PC-9 (cell line): ENCODE results near the gene ARHGAP45. TPM values are rescaled to one million over a fixed set of nuclear protein-coding genes. Genes with fewer than 3 reads are reported as not detected.

Experiments
- BruUV-seq: library from RNA; stranded (reverse); fragments of 400-500 nt; replicated peaks from 2 replicates; lab custom pipeline; 2021; lab: Mats Ljungman, UMichigan
- CTCF ChIA-PET: fragments of 300-600 bp; sonication (Branson Sonifier 250); formaldehyde crosslinking; loops from one replicate; lab custom pipeline; 2022; ENCODE audit warnings: antibody characterized with exemption; lab: Charles Lee
- POLR2A ChIA-PET: fragments of 300-600 bp; sonication (Branson Sonifier 250); formaldehyde crosslinking; loops from one replicate; lab custom pipeline; 2022; ENCODE audit warnings: antibody characterized with exemption; ENCODE audit not compliant: unreplicated experiment; lab: Charles Lee
- DNase-seq, 2 experiments: peaks; one replicate each; pipeline versions ENCODE4 v3.0.0 to v3.0.0-alpha.2; 2015 to 2022; ENCODE audit warnings: mixed read lengths in 1 of 2
- H2AFZ ChIP-seq: fragments of 200-600 bp; sonication (generic); 2 replicates; pipeline ENCODE4 v1.8.1; 2017; ENCODE audit warnings: antibody characterized with exemption
- H3F3A ChIP-seq: fragments of 200-600 bp; sonication (generic); 2 replicates; pipeline ENCODE4 v1.8.1; 2017; ENCODE audit warnings: antibody characterized with exemption, mild to moderate bottlenecking, low read depth; ENCODE audit not compliant: insufficient read depth
- H3K27ac ChIP-seq: fragments of 200-600 bp; sonication (generic); 2 replicates; pipeline ENCODE4 v1.6.1; 2016; ENCODE audit warnings: mixed run types
- H3K27me3 ChIP-seq: fragments of 200-600 bp; sonication (generic); 2 replicates; pipeline ENCODE4 v1.6.1; 2016; ENCODE audit warnings: low read depth, mixed run types; ENCODE audit not compliant: insufficient read depth
- H3K36me3 ChIP-seq: fragments of 200-600 bp; sonication (generic); 2 replicates; pipeline ENCODE4 v1.6.1; 2016; ENCODE audit warnings: low read depth, mixed run types
- H3K4me1 ChIP-seq: fragments of 200-600 bp; sonication (generic); replicated peaks from 2 replicates; pipeline ENCODE4 v1.6.1; 2016; ENCODE audit warnings: mixed run types; ENCODE audit not compliant: insufficient read depth
- H3K4me2 ChIP-seq: fragments of 200-600 bp; sonication (generic); 2 replicates; pipeline ENCODE4 v1.6.1; 2017; ENCODE audit warnings: mixed run types
- H3K4me3 ChIP-seq: fragments of 200-600 bp; sonication (generic); 2 replicates; pipeline ENCODE4 v1.6.1; 2016; ENCODE audit warnings: mixed run types
- H3K79me2 ChIP-seq: fragments of 200-600 bp; sonication (generic); 2 replicates; pipeline ENCODE4 v1.6.1; 2017; ENCODE audit warnings: low read depth, mixed run types
- H3K9me2 ChIP-seq: fragments of 200-600 bp; sonication (generic); 2 replicates; pipeline ENCODE4 v1.8.1; 2017; ENCODE audit warnings: mild to moderate bottlenecking; ENCODE audit not compliant: insufficient read depth
- H3K9me3 ChIP-seq: fragments of 200-600 bp; sonication (generic); 2 replicates; pipeline ENCODE4 v1.8.1; 2016; ENCODE audit warnings: low read depth; ENCODE audit not compliant: insufficient read depth
- H4K20me1 ChIP-seq: fragments of 200-600 bp; sonication (generic); 2 replicates; pipeline ENCODE4 v1.8.1; 2017; ENCODE audit not compliant: insufficient read depth
- CTCF ChIP-seq: fragments of 200-600 bp; sonication (generic); conservative IDR thresholded peaks from 2 replicates; pipeline ENCODE4 v1.6.1; 2017; ENCODE audit warnings: mixed run types, antibody characterized with exemption, mild to moderate bottlenecking, moderate library complexity
- EZH2 ChIP-seq: fragments of 200-600 bp; sonication (generic); IDR thresholded peaks from 2 replicates; pipeline ENCODE4 v1.8.0; 2017; ENCODE audit warnings: antibody characterized with exemption, low read depth
- intact Hi-C: fragments of 100-400 bp; cut with micrococcal nuclease; formaldehyde crosslinking; loops from one replicate; pipeline ENCODE4 v1.10.0; 2022; ENCODE audit not compliant: unreplicated experiment
- total RNA-seq: library from RNA; stranded (reverse); gene quantifications from 2 replicates; pipeline ENCODE4 v1.2.3, GENCODE V29; 2021

The ARHGAP45 gene
- total RNA-seq, 1 experiment from 2014 or later = 20.2 TPM

GRCh38 chr19:1118999-1119398 is 52.0 kb downstream of the ARHGAP45 start:
- no peaks in the 10 kb centered on the region for H3K9me3 ChIP-seq
- H2AFZ ChIP-seq = no peak overlapping the region
- no TSS peak for BruUV-seq
- H3K27ac ChIP-seq = no peak overlapping the region
- intact Hi-C loops = no loop called here
- POLR2A ChIA-PET = no interaction called here
- peaks cover 7% of the 10 kb centered on the region; the same call in 1 of the 2 replicates for H3K36me3 ChIP-seq
- peaks cover 16% of the 10 kb centered on the region for H4K20me1 ChIP-seq
- H3K79me2 ChIP-seq = no peaks in the 10 kb centered on the region
- DNase-seq = no peak
- H3K9me2 ChIP-seq = no peaks in the 10 kb centered on the region
- TF ChIP-seq CTCF (no peak), EZH2 (no peak)
- peaks cover 57% of the 10 kb centered on the region; the same call in 1 of the 2 replicates for H3F3A ChIP-seq
- H3K4me2 ChIP-seq = no peak overlapping the region
- no peak overlapping the region for H3K4me3 ChIP-seq
- H3K27me3 ChIP-seq = no peaks in the 10 kb centered on the region
- CTCF ChIA-PET = no interaction called here
- H3K4me1 ChIP-seq = no peaks in the 10 kb centered on the region

- ChIA-PET POLR2A (no interaction called here), CTCF (no interaction called here)
- no peak overlapping the region for H3K27ac ChIP-seq
- no peaks in the 10 kb centered on the region for H3K79me2 ChIP-seq
- no peaks in the 10 kb centered on the region for H3K4me1 ChIP-seq
- no peak overlapping the region for H3K4me2 ChIP-seq
- H3K27me3 ChIP-seq = no peaks in the 10 kb centered on the region
- H3F3A ChIP-seq = peaks cover 57% of the 10 kb centered on the region; the same call in 1 of the 2 replicates
- no TSS peak for BruUV-seq
- intact Hi-C loops = no loop called here
- no peak overlapping the region for H3K4me3 ChIP-seq
- peaks cover 7% of the 10 kb centered on the region; the same call in 1 of the 2 replicates for H3K36me3 ChIP-seq
- H3K9me3 ChIP-seq = no peaks in the 10 kb centered on the region
- no peaks in the 10 kb centered on the region for H3K9me2 ChIP-seq
- peaks cover 19% of the 10 kb centered on the region for H4K20me1 ChIP-seq
- no peak overlapping the region for H2AFZ ChIP-seq
- no peak for DNase-seq
- TF ChIP-seq CTCF (no peak), EZH2 (no peak)
Measured at GRCh38 chr19:1119475-1120217, 52.7 kb downstream of the ARHGAP45 start.

GRCh38 chr19:1121395-1121794 is 54.4 kb downstream of the ARHGAP45 start:
- Histone ChIP-seq H4K20me1 (peaks cover 26% of the 10 kb centered on the region), H3K4me2 (no peak overlapping the region), H3K4me1 (no peaks in the 10 kb centered on the region), H3K27me3 (no peaks in the 10 kb centered on the region), H3K27ac (no peak overlapping the region), H3K9me2 (no peaks in the 10 kb centered on the region), H3K36me3 (peaks cover 7% of the 10 kb centered on the region; the same call in 1 of the 2 replicates), H2AFZ (no peak overlapping the region), H3F3A (peaks cover 57% of the 10 kb centered on the region; the same call in 1 of the 2 replicates), H3K79me2 (no peaks in the 10 kb centered on the region), H3K4me3 (no peak overlapping the region), H3K9me3 (no peaks in the 10 kb centered on the region)
- ChIA-PET POLR2A (no interaction called here), CTCF (no interaction called here)
- TF ChIP-seq CTCF = no peak
- no peak for TF ChIP-seq EZH2
- DNase-seq = no peak
- BruUV-seq = no TSS peak
- intact Hi-C loops = no loop called here
